Keratinocyte (primary cell): ENCODE measurements around the gene SCN9A. TPM values are rescaled to one million over a fixed set of nuclear protein-coding genes. Genes with fewer than 3 reads are reported as not detected.

Experiments
- DNase-seq: peaks from one replicate; pipeline ENCODE4 v3.0.0-alpha.2; 2011; ENCODE audit warnings: low read depth, missing footprints, low spot score
- FAIRE-seq: peaks from 2 replicates; lab custom pipeline; 2011; peaks lifted over from hg19 to GRCh38; lab: Jason Lieb, UNC
- H2AFZ ChIP-seq: 2 replicates; pipeline ENCODE4 v1.6.0; 2012; ENCODE audit warnings: low read length, control low read depth, inconsistent platforms; ENCODE audit not compliant: control insufficient read depth
- H3K27ac ChIP-seq: 2 replicates; pipeline ENCODE4 v1.5.1; 2011; ENCODE audit warnings: low read length; ENCODE audit not compliant: control insufficient read depth, insufficient read depth
- H3K27me3 ChIP-seq: 3 replicates; pipeline ENCODE4 v1.6.0; 2011; ENCODE audit warnings: low read length; ENCODE audit not compliant: control insufficient read depth, insufficient read depth; ENCODE audit errors: extremely low read depth
- H3K36me3 ChIP-seq, 2 experiments: 2 replicates in 1 of 2; 3 replicates in 1 of 2; pipeline ENCODE4 v1.5.1; 2011; ENCODE audit warnings: low read length in 2 of 2, mild to moderate bottlenecking in 1 of 2; ENCODE audit not compliant: control insufficient read depth in 2 of 2, insufficient read depth in 2 of 2; ENCODE audit errors: extremely low read depth in 1 of 2
- H3K4me1 ChIP-seq: 3 replicates; pipeline ENCODE4 v1.5.1; 2011; ENCODE audit warnings: low read length; ENCODE audit not compliant: control insufficient read depth, insufficient read depth; ENCODE audit errors: extremely low read depth
- H3K4me2 ChIP-seq: 3 replicates; pipeline ENCODE4 v1.6.0; 2011; ENCODE audit warnings: low read depth, low read length; ENCODE audit not compliant: control insufficient read depth, insufficient read depth; ENCODE audit errors: extremely low read depth
- H3K4me3 ChIP-seq, 3 experiments: fragments of 200-600 bp in 1 of 3; sonication (generic) in 1 of 3; 2 replicates in 2 of 3; 3 replicates in 1 of 3; pipeline ENCODE4 v1.5.1; 2011 to 2016; ENCODE audit warnings: low read length in 3 of 3, mild to moderate bottlenecking in 3 of 3, control low read depth in 2 of 3, inconsistent platforms in 1 of 3, low read depth in 1 of 3, mixed read lengths in 1 of 3, mixed run types in 1 of 3, moderate library complexity in 1 of 3; ENCODE audit not compliant: control insufficient read depth in 2 of 3, insufficient read depth in 2 of 3; ENCODE audit errors: extremely low read depth in 1 of 3
- H3K79me2 ChIP-seq: 2 replicates; pipeline ENCODE4 v1.6.0; 2012; ENCODE audit warnings: low read length; ENCODE audit not compliant: control insufficient read depth, insufficient read depth
- H3K9ac ChIP-seq: 3 replicates; pipeline ENCODE4 v1.6.0; 2011; ENCODE audit warnings: low read length; ENCODE audit not compliant: control insufficient read depth, insufficient read depth; ENCODE audit errors: extremely low read depth
- H3K9me1 ChIP-seq: 3 replicates; pipeline ENCODE4 v1.6.0; 2011; ENCODE audit warnings: low read length; ENCODE audit not compliant: control insufficient read depth, insufficient read depth; ENCODE audit errors: extremely low read depth
- H3K9me3 ChIP-seq: 2 replicates; pipeline ENCODE4 v1.5.1; 2012; ENCODE audit warnings: low read depth, low read length; ENCODE audit not compliant: control insufficient read depth
- H4K20me1 ChIP-seq: 3 replicates; pipeline ENCODE4 v1.6.0; 2011; ENCODE audit warnings: low read length; ENCODE audit not compliant: control insufficient read depth, insufficient read depth; ENCODE audit errors: extremely low read depth
- EZH2 ChIP-seq: IDR thresholded peaks from one replicate; pipeline ENCODE4 v1.6.1; 2012; ENCODE audit warnings: inconsistent platforms, mild to moderate bottlenecking, low read length, moderate library complexity
- dilution Hi-C: fragments of 300-500 bp; cut with MboI; formaldehyde crosslinking; loops from one replicate; pipeline ENCODE4 v1.7.0; 2020; ENCODE audit warnings: low sequenced_read_pairs; ENCODE audit not compliant: extremely low pct_ligation_motif_present
- polyA plus RNA-seq, 5 experiments: library from polyadenylated mRNA; depleted of rRNA in 3 of 5; stranded (reverse) in 3 of 5; stranded (forward) in 1 of 5; unstranded in 1 of 5; fragments of >200 nt; gene quantifications; 1 replicate in 1 of 5; 2 replicates in 3 of 5; 3 replicates in 1 of 5; pipeline versions ENCODE4 v1.2.1 to v1.2.3, GENCODE V29; 2011 to 2012; ENCODE audit warnings: missing spikeins in 2 of 5, low read depth in 1 of 5, low replicate concordance in 1 of 5
- TF ChIP-seq, protein P1 (sequence below), 3 experiments: IDR thresholded peaks in 1 of 3; conservative IDR thresholded peaks in 1 of 3; optimal IDR thresholded peaks in 1 of 3; 2 replicates in 2 of 3; 3 replicates in 1 of 3; pipeline versions ENCODE3 to v1.5.1; 2011; ENCODE audit warnings: low read length in 3 of 3, mild to moderate bottlenecking in 3 of 3, moderate library complexity in 2 of 3, control low read depth in 1 of 3, inconsistent platforms in 1 of 3; ENCODE audit not compliant: insufficient read depth in 2 of 3; ENCODE audit errors: extremely low read depth in 1 of 3

SCN9A gene
- polyA plus RNA-seq, 1 donor (not counting 4 experiments of a cell fraction or from before 2014, with no cell fraction given), result 0.10 TPM

DNA sequence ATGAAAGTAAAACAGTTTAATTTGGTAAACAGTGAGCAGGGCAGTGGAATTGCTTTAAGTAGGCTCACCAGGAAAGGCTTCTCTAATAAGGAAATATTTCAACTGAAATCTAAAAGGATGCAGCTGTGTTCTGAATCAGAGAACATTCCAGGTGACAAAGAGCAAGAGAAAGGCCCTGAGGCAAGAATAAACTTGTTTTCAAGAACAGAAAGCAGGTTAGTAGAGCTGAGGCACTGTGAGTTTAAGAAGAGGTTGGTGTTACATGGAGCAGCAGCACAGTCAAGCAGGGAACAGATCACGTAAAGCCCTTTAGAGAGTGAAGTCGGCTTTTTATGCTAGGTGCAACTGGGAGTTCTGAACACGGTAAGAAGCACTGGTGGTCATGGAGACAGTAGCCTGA, 191.0 kb downstream of the SCN9A start:
- no peaks in the 10 kb centered on the region for H3K79me2 ChIP-seq
- peak overlapping the region; percentile 42 for H3K9ac ChIP-seq
- DNase-seq (peak; percentile 90), FAIRE-seq (peak; percentile 97)
- no peaks in the 10 kb centered on the region for H4K20me1 ChIP-seq
- no peaks in the 10 kb centered on the region for H3K9me3 ChIP-seq
- peak overlapping the region; percentile 29 for H2AFZ ChIP-seq
- dilution Hi-C loops, result no loop called here
- peak overlapping the region; percentile 58 for H3K27ac ChIP-seq
- peak overlapping the region; percentile 65 for H3K4me2 ChIP-seq
- H3K4me1 ChIP-seq, result peaks cover 10% of the 10 kb centered on the region
- TF ChIP-seq, protein P1, sequence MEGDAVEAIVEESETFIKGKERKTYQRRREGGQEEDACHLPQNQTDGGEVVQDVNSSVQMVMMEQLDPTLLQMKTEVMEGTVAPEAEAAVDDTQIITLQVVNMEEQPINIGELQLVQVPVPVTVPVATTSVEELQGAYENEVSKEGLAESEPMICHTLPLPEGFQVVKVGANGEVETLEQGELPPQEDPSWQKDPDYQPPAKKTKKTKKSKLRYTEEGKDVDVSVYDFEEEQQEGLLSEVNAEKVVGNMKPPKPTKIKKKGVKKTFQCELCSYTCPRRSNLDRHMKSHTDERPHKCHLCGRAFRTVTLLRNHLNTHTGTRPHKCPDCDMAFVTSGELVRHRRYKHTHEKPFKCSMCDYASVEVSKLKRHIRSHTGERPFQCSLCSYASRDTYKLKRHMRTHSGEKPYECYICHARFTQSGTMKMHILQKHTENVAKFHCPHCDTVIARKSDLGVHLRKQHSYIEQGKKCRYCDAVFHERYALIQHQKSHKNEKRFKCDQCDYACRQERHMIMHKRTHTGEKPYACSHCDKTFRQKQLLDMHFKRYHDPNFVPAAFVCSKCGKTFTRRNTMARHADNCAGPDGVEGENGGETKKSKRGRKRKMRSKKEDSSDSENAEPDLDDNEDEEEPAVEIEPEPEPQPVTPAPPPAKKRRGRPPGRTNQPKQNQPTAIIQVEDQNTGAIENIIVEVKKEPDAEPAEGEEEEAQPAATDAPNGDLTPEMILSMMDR (optimal IDR thresholded peaks at IDR 0.05 in 1 of 3, IDR thresholded peaks at IDR 0.05 in 1 of 3, conservative IDR thresholded peaks at IDR 0.05 in 1 of 3; ENCODE audit: extremely low read depth in 1 of 3, insufficient read depth in 2 of 3, low read length in 3 of 3), result no peak
- H3K4me3 ChIP-seq, result peak overlapping the region in 2 of 3 experiments; percentile 48 to 66
- no peaks in the 10 kb centered on the region for H3K27me3 ChIP-seq
- no peaks in the 10 kb centered on the region for H3K36me3 ChIP-seq
- H3K9me1 ChIP-seq, result no peaks in the 10 kb centered on the region

GRCh38 chr2:166181813-166182154, 194.0 kb downstream of the SCN9A start:
- FAIRE-seq (no peak), DNase-seq (no peak)
- H3K4me2 ChIP-seq, result no peak overlapping the region
- no peaks in the 10 kb centered on the region for H3K27me3 ChIP-seq
- no peak for TF ChIP-seq EZH2
- TF ChIP-seq, protein P1 (optimal IDR thresholded peaks at IDR 0.05 in 1 of 3, IDR thresholded peaks at IDR 0.05 in 1 of 3, conservative IDR thresholded peaks at IDR 0.05 in 1 of 3; ENCODE audit: extremely low read depth in 1 of 3, insufficient read depth in 2 of 3, low read length in 3 of 3), result no peak
- H3K9me3 ChIP-seq, result no peaks in the 10 kb centered on the region
- no peaks in the 10 kb centered on the region for H3K9me1 ChIP-seq
- no peaks in the 10 kb centered on the region for H3K79me2 ChIP-seq
- no peak overlapping the region for H3K9ac ChIP-seq
- H3K27ac ChIP-seq, result no peak overlapping the region
- no peaks in the 10 kb centered on the region for H3K36me3 ChIP-seq
- dilution Hi-C loops, result no loop called here
- H3K4me3 ChIP-seq, result no peak overlapping the region
- H2AFZ ChIP-seq, result no peak overlapping the region
- peaks cover 8% of the 10 kb centered on the region for H3K4me1 ChIP-seq
- H4K20me1 ChIP-seq, result no peaks in the 10 kb centered on the region
